K562 (cell line): ENCODE results near the gene ITGB2. TPM values are rescaled to one million over a fixed set of nuclear protein-coding genes. Genes with fewer than 3 reads are reported as not detected.

Experiments
- CEBPB ChIP-seq: fragments of 450-650 bp; IDR thresholded peaks from 2 replicates; pipeline ENCODE4 v1.6.1; 2016; ENCODE audit warnings: missing genetic modification characterization, missing compliant biosample characterization
- GABPB1 ChIP-seq: sonication (generic); formaldehyde crosslinking; IDR thresholded peaks from 2 replicates; pipeline ENCODE4 v1.8.0; 2022; ENCODE audit warnings: mild to moderate bottlenecking, missing genetic modification reagents
- KLF16 ChIP-seq: IDR thresholded peaks from 2 replicates; pipeline ENCODE4 v1.6.1; 2016; ENCODE audit warnings: antibody characterized with exemption
- PATZ1 ChIP-seq: fragments of 250-450 bp; sonication (Bioruptor Pico); IDR thresholded peaks from 2 replicates; pipeline ENCODE4 v1.5.0; 2020; ENCODE audit warnings: mild to moderate bottlenecking, borderline replicate concordance
- ZNF24 ChIP-seq: fragments of 450-650 bp; IDR thresholded peaks from 2 replicates; pipeline ENCODE4 v1.6.1; 2016
- polyA plus RNA-seq, 8 experiments: library from polyadenylated mRNA; depleted of rRNA in 4 of 8; stranded (reverse) in 5 of 8; unstranded in 3 of 8; fragments of >200 nt; fragmentation: Nextera tagmentation in 2 of 8; fragmentation: Illumina TruSeq in 1 of 8; extraction: Ambion mirVana in 2 of 8; extraction: Trizol in 1 of 8; gene quantifications; 2 replicates each; pipeline versions ENCODE4 v1.2.1 to v1.2.3, GENCODE V29; 2011 to 2014; ENCODE audit warnings: inconsistent platforms in 1 of 8, missing spikeins in 1 of 8
- total RNA-seq, 7 experiments: library from RNA; depleted of rRNA in 6 of 7; stranded (reverse); fragments of >200 nt in 6 of 7; fragmentation: Illumina TruSeq in 2 of 7; extraction: Trizol in 2 of 7; gene quantifications; 2 replicates each; pipeline versions ENCODE4 v1.2.1 to v1.2.3, GENCODE V29; 2011 to 2021; ENCODE audit warnings: low replicate concordance in 1 of 7
- TF ChIP-seq, protein P1 (sequence below): IDR thresholded peaks from 2 replicates; pipeline ENCODE4 v1.6.1; 2016; ENCODE audit warnings: missing genetic modification characterization, missing compliant biosample characterization
- TF ChIP-seq, protein P2 (sequence below), 3 experiments: IDR thresholded peaks in 2 of 3; conservative IDR thresholded peaks in 1 of 3; 2 replicates each; pipeline ENCODE4 v1.5.1; 2011 to 2012; ENCODE audit warnings: low read length in 3 of 3, mild to moderate bottlenecking in 3 of 3, control low read depth in 2 of 3, improper control_type of control experiment in 1 of 3, inconsistent platforms in 1 of 3, low read depth in 1 of 3, mixed read lengths in 1 of 3, moderate library complexity in 1 of 3; ENCODE audit not compliant: insufficient read depth in 2 of 3

ITGB2 gene
- total and polyA plus RNA-seq, 9 of the 15 experiments (the other 6 are each of a cell fraction or from before 2014, with no cell fraction given) = 0.07 to 1.3 (median 0.51) TPM; not detected in 2

DNA sequence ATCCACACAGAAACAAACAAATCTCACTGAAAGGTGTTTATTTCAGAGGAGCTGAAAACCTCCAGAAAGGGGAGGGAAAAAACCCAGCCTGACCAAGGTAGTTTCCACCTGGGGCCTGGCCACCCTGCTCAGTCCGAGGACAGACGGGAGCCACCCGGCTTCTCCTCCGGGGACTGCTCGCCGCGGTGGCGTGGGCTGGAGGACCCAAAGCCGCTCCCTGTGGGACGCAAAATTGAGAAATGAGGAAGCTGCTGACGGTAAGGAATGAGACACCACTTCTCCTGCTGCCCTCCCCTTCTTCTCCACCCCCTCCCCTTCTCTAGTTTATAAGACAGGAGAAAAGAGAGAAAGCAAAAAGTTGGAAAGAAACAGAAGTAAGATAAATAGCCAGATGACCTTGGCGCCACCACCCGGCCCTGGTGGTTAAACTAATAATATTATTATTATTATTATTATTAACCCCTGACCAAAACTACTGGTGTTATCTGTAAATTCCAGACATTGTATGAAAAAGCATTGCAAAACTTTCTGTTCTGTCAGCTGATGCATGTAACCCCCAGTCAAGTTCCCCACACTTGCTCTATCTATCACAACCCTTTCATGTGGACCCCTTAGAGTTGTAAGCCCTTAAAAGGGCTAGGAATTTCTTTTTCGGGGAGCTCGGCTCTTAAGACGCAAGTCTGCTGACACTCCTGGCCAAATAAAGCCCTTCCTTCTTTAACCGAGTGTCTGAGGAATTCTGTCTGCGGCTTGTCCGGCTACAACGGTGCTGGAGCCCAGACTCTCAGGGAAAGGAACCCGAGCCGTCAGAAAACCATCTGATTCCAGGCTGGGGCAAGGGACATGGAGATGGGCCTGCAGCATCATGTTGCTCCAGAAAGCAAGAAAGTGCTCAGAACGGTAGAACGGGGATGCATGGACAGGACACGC is 12.5 kb downstream of the ITGB2 start (continued):
- peak; percentile 18; the same call in 1 of the 2 replicates for TF ChIP-seq CEBPB (tag)
- no peak for TF ChIP-seq KLF16
- no peak for TF ChIP-seq GABPB1 (CRISPR knock-in tag)
- no peak for TF ChIP-seq ZNF24
- TF ChIP-seq, protein P1, sequence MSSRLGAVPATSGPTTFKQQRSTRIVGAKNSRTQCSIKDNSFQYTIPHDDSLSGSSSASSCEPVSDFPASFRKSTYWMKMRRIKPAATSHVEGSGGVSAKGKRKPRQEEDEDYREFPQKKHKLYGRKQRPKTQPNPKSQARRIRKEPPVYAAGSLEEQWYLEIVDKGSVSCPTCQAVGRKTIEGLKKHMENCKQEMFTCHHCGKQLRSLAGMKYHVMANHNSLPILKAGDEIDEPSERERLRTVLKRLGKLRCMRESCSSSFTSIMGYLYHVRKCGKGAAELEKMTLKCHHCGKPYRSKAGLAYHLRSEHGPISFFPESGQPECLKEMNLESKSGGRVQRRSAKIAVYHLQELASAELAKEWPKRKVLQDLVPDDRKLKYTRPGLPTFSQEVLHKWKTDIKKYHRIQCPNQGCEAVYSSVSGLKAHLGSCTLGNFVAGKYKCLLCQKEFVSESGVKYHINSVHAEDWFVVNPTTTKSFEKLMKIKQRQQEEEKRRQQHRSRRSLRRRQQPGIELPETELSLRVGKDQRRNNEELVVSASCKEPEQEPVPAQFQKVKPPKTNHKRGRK (tag) = no peak
- TF ChIP-seq, protein P2, sequence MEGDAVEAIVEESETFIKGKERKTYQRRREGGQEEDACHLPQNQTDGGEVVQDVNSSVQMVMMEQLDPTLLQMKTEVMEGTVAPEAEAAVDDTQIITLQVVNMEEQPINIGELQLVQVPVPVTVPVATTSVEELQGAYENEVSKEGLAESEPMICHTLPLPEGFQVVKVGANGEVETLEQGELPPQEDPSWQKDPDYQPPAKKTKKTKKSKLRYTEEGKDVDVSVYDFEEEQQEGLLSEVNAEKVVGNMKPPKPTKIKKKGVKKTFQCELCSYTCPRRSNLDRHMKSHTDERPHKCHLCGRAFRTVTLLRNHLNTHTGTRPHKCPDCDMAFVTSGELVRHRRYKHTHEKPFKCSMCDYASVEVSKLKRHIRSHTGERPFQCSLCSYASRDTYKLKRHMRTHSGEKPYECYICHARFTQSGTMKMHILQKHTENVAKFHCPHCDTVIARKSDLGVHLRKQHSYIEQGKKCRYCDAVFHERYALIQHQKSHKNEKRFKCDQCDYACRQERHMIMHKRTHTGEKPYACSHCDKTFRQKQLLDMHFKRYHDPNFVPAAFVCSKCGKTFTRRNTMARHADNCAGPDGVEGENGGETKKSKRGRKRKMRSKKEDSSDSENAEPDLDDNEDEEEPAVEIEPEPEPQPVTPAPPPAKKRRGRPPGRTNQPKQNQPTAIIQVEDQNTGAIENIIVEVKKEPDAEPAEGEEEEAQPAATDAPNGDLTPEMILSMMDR (IDR thresholded peaks at IDR 0.05 in 2 of 3, conservative IDR thresholded peaks at IDR 0.05 in 1 of 3; ENCODE audit: insufficient read depth in 2 of 3, low read depth in 1 of 3, low read length in 3 of 3) = peak in 1 of 3 experiments; percentile 20; a peak in 1 of 6 replicates
- no peak for TF ChIP-seq PATZ1 (CRISPR knock-in tag)
